Cardiac fibroblast (primary cell): ENCODE data around the gene LRP2BP.

ENCODE experiments used
- DNase-seq, 2 donors: peaks; one replicate each; pipeline versions ENCODE4 v3.0.0 to v3.0.0-alpha.2; 2010; ENCODE audit warnings: low read depth in 2 of 2
- H3K4me3 ChIP-seq, 2 donors: replicated peaks in 1 of 2; 1 replicate in 1 of 2; 2 replicates in 1 of 2; pipeline ENCODE4 v1.5.1; 2011; ENCODE audit warnings: low read depth in 2 of 2, low read length in 2 of 2, mild to moderate bottlenecking in 2 of 2, moderate library complexity in 1 of 2
- CTCF ChIP-seq: IDR thresholded peaks from one replicate; pipeline ENCODE4 v1.5.1; 2011; ENCODE audit warnings: low read depth, mild to moderate bottlenecking, low read length, inconsistent platforms

The LRP2BP gene

GRCh38 chr4:185426960-185427688 is 31.4 kb upstream of the LRP2BP start:
- no peak for DNase-seq
- no peak for TF ChIP-seq CTCF
- H3K4me3 ChIP-seq: no peak overlapping the region

- DNase-seq: peak; percentile 93 to 94
- TF ChIP-seq CTCF: no peak
- peak within 1 kb of the TSS; percentile 80 to 92 for H3K4me3 ChIP-seq
Observed at GRCh38 chr4:185425647-185426352, 30.1 kb upstream of the LRP2BP start, which contains the start of gene UFSP2. UFSP2 (minus strand) TSS chr4:185425964; CDS start chr4:185425868, 96 bp downstream.

GRCh38 chr4:185424905-185425646 is 29.4 kb upstream of the LRP2BP start:
- no peak for TF ChIP-seq CTCF
- peak overlapping the region; percentile 80 to 92 for H3K4me3 ChIP-seq
- DNase-seq: no peak

GRCh38 chr4:185421366-185422124 is 25.8 kb upstream of the LRP2BP start:
- no peak for TF ChIP-seq CTCF
- DNase-seq: peak; percentile 49 to 67
- H3K4me3 ChIP-seq: no peak overlapping the region

- no peak overlapping the region for H3K4me3 ChIP-seq
- DNase-seq: no peak
- no peak for TF ChIP-seq CTCF
Observed at GRCh38 chr4:185416955-185417354, 21.2 kb upstream of the LRP2BP start.

GRCh38 chr4:185412412-185412811 is 16.7 kb upstream of the LRP2BP start:
- DNase-seq: no peak
- H3K4me3 ChIP-seq: no peak overlapping the region
- TF ChIP-seq CTCF: no peak
